Endothelial cell of umbilical vein (primary cell): Measurements from ENCODE around the gene HNRNPU. TPM values are rescaled to one million over a fixed set of nuclear protein-coding genes. Genes with fewer than 3 reads are reported as not detected.

Source experiments
- BruUV-seq: library from RNA; stranded (reverse); fragments of 400-500 nt; replicated peaks from 2 replicates; lab custom pipeline; 2021; lab: Mats Ljungman, UMichigan
- CTCF ChIA-PET: fragments of 300-600, 350-600 bp; sonication (Branson Sonifier 250); formaldehyde crosslinking; loops from one replicate; lab custom pipeline; 2021; ENCODE audit warnings: antibody characterized with exemption, inconsistent platforms; lab: Charles Lee
- POLR2A ChIA-PET: fragments of 300-600, 350-600 bp; sonication (Branson Sonifier 250); formaldehyde crosslinking; loops from one replicate; lab custom pipeline; 2021; ENCODE audit warnings: antibody characterized with exemption, inconsistent platforms; lab: Charles Lee
- DNase-seq: peaks from one replicate; pipeline ENCODE4 v3.0.0-alpha.2; 2011; ENCODE audit warnings: low read depth, low spot score
- FAIRE-seq: peaks from 2 replicates; lab custom pipeline; 2011; peaks lifted over from hg19 to GRCh38; lab: Jason Lieb, UNC
- H2AFZ ChIP-seq: 2 replicates; pipeline ENCODE4 v1.6.0; 2012; ENCODE audit warnings: low read depth, low read length, control low read depth, inconsistent platforms
- H3K27ac ChIP-seq: 2 replicates; pipeline ENCODE4 v1.5.1; 2011; ENCODE audit warnings: low read depth, mild to moderate bottlenecking, control low read depth, low read length, moderate library complexity; ENCODE audit not compliant: insufficient read depth
- H3K27me3 ChIP-seq, 2 experiments: 2 replicates each; pipeline versions ENCODE4 v1.6.0 to v1.6.1; 2011; ENCODE audit warnings: low read length in 2 of 2, mixed read lengths in 1 of 2; ENCODE audit not compliant: control insufficient read depth in 2 of 2, insufficient read depth in 2 of 2
- H3K36me3 ChIP-seq, 2 experiments: 2 replicates in 1 of 2; 3 replicates in 1 of 2; pipeline ENCODE4 v1.5.1; 2011; ENCODE audit warnings: low read length in 2 of 2, mild to moderate bottlenecking in 1 of 2, moderate library complexity in 1 of 2; ENCODE audit not compliant: control insufficient read depth in 2 of 2, insufficient read depth in 2 of 2; ENCODE audit errors: extremely low read depth in 1 of 2
- H3K4me1 ChIP-seq: 3 replicates; pipeline ENCODE4 v1.5.1; 2011; ENCODE audit warnings: mild to moderate bottlenecking, low read length; ENCODE audit not compliant: control insufficient read depth, insufficient read depth; ENCODE audit errors: extremely low read depth
- H3K4me2 ChIP-seq: 2 replicates; pipeline ENCODE4 v1.6.1; 2011; ENCODE audit warnings: low read length, control low read depth, mixed read lengths; ENCODE audit not compliant: insufficient read depth
- H3K4me3 ChIP-seq, 3 experiments: fragments of 200-600 bp in 1 of 3; sonication (generic), shearing (Covaris generic) in 1 of 3; replicated peaks in 1 of 3; 2 replicates each; pipeline ENCODE4 v1.5.1; 2011 to 2016; ENCODE audit warnings: control low read depth in 3 of 3, low read length in 3 of 3, mild to moderate bottlenecking in 2 of 3, inconsistent platforms in 1 of 3, low read depth in 1 of 3, moderate library complexity in 1 of 3; ENCODE audit not compliant: insufficient read depth in 1 of 3
- H3K79me2 ChIP-seq: 2 replicates; pipeline ENCODE4 v1.6.0; 2012; ENCODE audit warnings: low read length, inconsistent platforms; ENCODE audit not compliant: control insufficient read depth, insufficient read depth
- H3K9ac ChIP-seq: replicated peaks from 2 replicates; pipeline ENCODE3; 2011; ENCODE audit warnings: low read length, control low read depth; ENCODE audit not compliant: insufficient read depth; ENCODE audit errors: extremely low read depth
- H3K9me1 ChIP-seq: replicated peaks from 3 replicates; pipeline ENCODE4 v1.6.0; 2011; ENCODE audit warnings: mild to moderate bottlenecking, low read length; ENCODE audit not compliant: control insufficient read depth, insufficient read depth; ENCODE audit errors: extremely low read depth
- H3K9me3 ChIP-seq: replicated peaks from 2 replicates; pipeline ENCODE4 v1.5.1; 2012; ENCODE audit warnings: low read length, inconsistent platforms; ENCODE audit not compliant: control insufficient read depth, insufficient read depth
- H4K20me1 ChIP-seq: replicated peaks from 2 replicates; pipeline ENCODE3; 2011; ENCODE audit warnings: mild to moderate bottlenecking, low read length; ENCODE audit not compliant: control insufficient read depth, insufficient read depth; ENCODE audit errors: extremely low read depth
- EZH2 ChIP-seq: IDR thresholded peaks from 2 replicates; pipeline ENCODE4 v1.6.1; 2012; ENCODE audit warnings: borderline replicate concordance, low read depth, mild to moderate bottlenecking, moderate library complexity, low read length, inconsistent platforms; ENCODE audit not compliant: severe bottlenecking
- FOS ChIP-seq: IDR thresholded peaks from 2 replicates; pipeline ENCODE4 v1.6.1; 2011; ENCODE audit warnings: mild to moderate bottlenecking, low read length, moderate library complexity, borderline replicate concordance; ENCODE audit not compliant: insufficient read depth
- GATA2 ChIP-seq: IDR thresholded peaks from 2 replicates; pipeline ENCODE4 v1.7.0; 2011; ENCODE audit warnings: low read depth, mild to moderate bottlenecking, moderate library complexity, mixed read lengths, low read length; ENCODE audit not compliant: insufficient read length, insufficient read depth
- JUN ChIP-seq: IDR thresholded peaks from 2 replicates; pipeline ENCODE4 v1.6.1; 2011; ENCODE audit warnings: borderline replicate concordance, low read depth; ENCODE audit not compliant: insufficient read length, insufficient read depth
- MYC ChIP-seq: IDR thresholded peaks from one replicate; pipeline ENCODE4 v1.6.1; 2011; ENCODE audit warnings: mild to moderate bottlenecking, low read depth, low read length
- POLR2A ChIP-seq: IDR thresholded peaks from 2 replicates; pipeline ENCODE4 v1.6.1; 2012; ENCODE audit warnings: low read depth, mild to moderate bottlenecking, control low read depth, low read length
- POLR2AphosphoS5 ChIP-seq: IDR thresholded peaks from 2 replicates; pipeline ENCODE4 v1.6.1; 2012; ENCODE audit warnings: low read depth, mild to moderate bottlenecking, control low read depth, low read length, moderate library complexity; ENCODE audit not compliant: insufficient read depth
- dilution Hi-C: fragments of 300-500 bp; cut with MboI; formaldehyde crosslinking; loops from one replicate; pipeline ENCODE4 v1.15.0; 2019; ENCODE audit warnings: low sequenced_read_pairs; ENCODE audit not compliant: extremely low pct_ligation_motif_present
- intact Hi-C: fragments of 100-400 bp; cut with micrococcal nuclease; formaldehyde crosslinking; loops from one replicate; pipeline ENCODE4 v1.10.0; 2022
- polyA plus RNA-seq, 4 experiments: library from polyadenylated mRNA; depleted of rRNA in 3 of 4; stranded (reverse) in 3 of 4; unstranded in 1 of 4; fragments of >200 nt; gene quantifications; 2 replicates each; pipeline versions ENCODE4 v1.2.1 to v1.2.3, GENCODE V29; 2011 to 2012; ENCODE audit warnings: missing spikeins in 1 of 4
- total RNA-seq: library from RNA; stranded (reverse); gene quantifications from 2 replicates; pipeline ENCODE4 v1.2.3, GENCODE V29; 2021
- TF ChIP-seq, protein P1 (sequence below), 2 donors: IDR thresholded peaks; 1 replicate in 1 of 2; 2 replicates in 1 of 2; pipeline ENCODE4 v1.5.1; 2011; ENCODE audit warnings: low read length in 2 of 2, mild to moderate bottlenecking in 2 of 2, moderate library complexity in 2 of 2, control low read depth in 1 of 2, inconsistent platforms in 1 of 2, low read depth in 1 of 2; ENCODE audit not compliant: insufficient read depth in 1 of 2; ENCODE audit errors: extremely low read depth in 1 of 2
- TF ChIP-seq, protein P2 (sequence below): IDR thresholded peaks from 2 replicates; pipeline ENCODE4 v1.6.1; 2011; ENCODE audit not compliant: insufficient read depth, insufficient read length

Gene HNRNPU
- total and polyA plus RNA-seq, 2 donors (not counting 3 experiments of a cell fraction or from before 2014, with no cell fraction given), result 68.7 to 417 TPM

DNA sequence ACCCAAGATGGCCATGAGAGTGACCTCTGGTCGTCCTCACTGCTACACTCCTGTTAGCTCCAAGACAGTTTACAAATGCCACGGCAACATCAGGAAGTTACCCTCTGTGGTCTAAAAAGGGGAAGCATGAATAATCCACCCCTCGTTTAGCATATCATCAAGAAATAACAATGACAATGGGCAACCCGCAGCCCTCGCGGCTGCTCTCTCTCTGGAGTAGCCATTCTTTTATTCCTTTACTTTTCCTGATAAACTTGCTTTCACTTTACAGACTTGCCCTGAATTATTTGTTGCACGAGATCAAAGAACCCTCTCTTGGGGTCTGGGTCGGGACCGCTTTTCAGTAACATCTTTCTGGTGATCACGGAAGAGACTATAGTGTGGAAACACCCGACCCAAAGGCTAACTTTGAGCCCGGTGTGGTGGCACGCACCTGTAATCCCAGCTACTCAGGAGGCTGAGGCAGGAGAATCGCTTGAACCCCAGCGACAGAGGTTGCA lies 48.7 kb downstream of the HNRNPU start:
- Histone ChIP-seq H3K36me3 (no peaks in the 10 kb centered on the region), H2AFZ (peak overlapping the region; percentile 51), H3K9me3 (no peaks in the 10 kb centered on the region), H3K9ac (no peak overlapping the region), H3K9me1 (no peaks in the 10 kb centered on the region), H3K4me2 (no peak overlapping the region), H3K4me1 (no peaks in the 10 kb centered on the region), H4K20me1 (no peaks in the 10 kb centered on the region), H3K27ac (no peak overlapping the region), H3K27me3 (peaks cover 3 to 7% of the 10 kb centered on the region in 2 experiments), H3K79me2 (no peaks in the 10 kb centered on the region), H3K4me3 (no peak overlapping the region)
- dilution Hi-C loops, result no loop called here
- BruUV-seq, result no TSS peak
- no peak for TF ChIP-seq JUN
- TF ChIP-seq, protein P1, sequence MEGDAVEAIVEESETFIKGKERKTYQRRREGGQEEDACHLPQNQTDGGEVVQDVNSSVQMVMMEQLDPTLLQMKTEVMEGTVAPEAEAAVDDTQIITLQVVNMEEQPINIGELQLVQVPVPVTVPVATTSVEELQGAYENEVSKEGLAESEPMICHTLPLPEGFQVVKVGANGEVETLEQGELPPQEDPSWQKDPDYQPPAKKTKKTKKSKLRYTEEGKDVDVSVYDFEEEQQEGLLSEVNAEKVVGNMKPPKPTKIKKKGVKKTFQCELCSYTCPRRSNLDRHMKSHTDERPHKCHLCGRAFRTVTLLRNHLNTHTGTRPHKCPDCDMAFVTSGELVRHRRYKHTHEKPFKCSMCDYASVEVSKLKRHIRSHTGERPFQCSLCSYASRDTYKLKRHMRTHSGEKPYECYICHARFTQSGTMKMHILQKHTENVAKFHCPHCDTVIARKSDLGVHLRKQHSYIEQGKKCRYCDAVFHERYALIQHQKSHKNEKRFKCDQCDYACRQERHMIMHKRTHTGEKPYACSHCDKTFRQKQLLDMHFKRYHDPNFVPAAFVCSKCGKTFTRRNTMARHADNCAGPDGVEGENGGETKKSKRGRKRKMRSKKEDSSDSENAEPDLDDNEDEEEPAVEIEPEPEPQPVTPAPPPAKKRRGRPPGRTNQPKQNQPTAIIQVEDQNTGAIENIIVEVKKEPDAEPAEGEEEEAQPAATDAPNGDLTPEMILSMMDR (IDR thresholded peaks at IDR 0.05; ENCODE audit: extremely low read depth in 1 of 2, insufficient read depth in 1 of 2, low read depth in 1 of 2, low read length in 2 of 2), result no peak
- no peak for TF ChIP-seq GATA2
- TF ChIP-seq POLR2AphosphoS5, result no peak
- no peak for TF ChIP-seq POLR2A
- no peak for TF ChIP-seq MYC
- no peak for TF ChIP-seq FOS
- TF ChIP-seq, protein P2, sequence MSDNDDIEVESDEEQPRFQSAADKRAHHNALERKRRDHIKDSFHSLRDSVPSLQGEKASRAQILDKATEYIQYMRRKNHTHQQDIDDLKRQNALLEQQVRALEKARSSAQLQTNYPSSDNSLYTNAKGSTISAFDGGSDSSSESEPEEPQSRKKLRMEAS, result no peak
- no peak for TF ChIP-seq EZH2
- ChIA-PET CTCF (interaction anchor here (1.1 kb wide), 1 partner anchor 19 kb away, joined by 4 read pairs; no protein-coding TSS in a partner anchor), POLR2A (interaction anchor here (0.6 kb wide), 1 partner anchor 163 kb away, joined by 12 read pairs; no protein-coding TSS in a partner anchor)
- FAIRE-seq, result peak; percentile 47
- no peak for DNase-seq
- intact Hi-C loops, result no loop called here
